Measurements from ENCODE around the gene ADD3.

DNA sequence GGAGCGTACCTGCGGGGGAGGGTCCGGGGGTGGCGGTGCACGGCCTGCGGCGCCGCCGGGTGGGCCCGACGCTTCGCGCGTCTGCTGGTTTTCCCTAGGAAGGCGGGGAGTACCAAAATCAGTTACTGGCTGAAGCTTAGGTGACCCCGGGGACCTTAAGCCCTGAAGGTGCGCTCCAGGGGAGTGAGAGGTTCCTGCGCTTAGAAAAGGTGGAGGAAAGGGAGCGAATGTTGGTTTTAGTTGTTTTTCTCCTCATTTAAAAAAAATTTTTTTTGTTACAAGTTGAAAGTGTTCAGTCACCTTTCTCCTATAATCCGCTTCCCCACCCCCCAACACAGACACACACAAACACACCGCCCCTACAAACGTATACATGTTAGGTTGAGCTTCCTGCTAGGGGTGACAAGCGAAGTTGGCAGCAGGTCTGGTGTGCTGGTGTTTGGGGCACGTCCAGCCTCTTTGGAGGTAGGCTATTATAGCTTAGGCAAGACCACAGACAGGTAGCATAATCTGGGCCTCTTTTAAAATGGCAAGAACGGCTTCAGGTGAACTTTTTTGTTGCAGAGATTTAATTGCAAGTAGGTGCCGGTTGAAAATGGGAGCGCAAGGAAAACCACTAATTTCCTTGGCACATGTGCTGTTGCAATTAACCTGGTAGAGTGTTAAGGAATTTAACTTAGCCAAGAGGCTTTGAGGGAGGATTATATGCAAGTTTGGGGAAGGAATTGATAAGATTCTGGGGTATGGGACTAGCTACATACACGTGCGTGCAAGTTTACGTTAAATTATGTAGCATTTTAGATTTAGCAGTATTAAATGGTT is 945 bp downstream of the ADD3 start:
- no peak for TF ChIP-seq POLR2A (IDR thresholded peaks at IDR 0.05)
- no peak for TF ChIP-seq CTCF (IDR thresholded peaks at IDR 0.05)

All from right lobe of liver (tissue), 4 donors.